Fibroblast of mammary gland (primary cell): ENCODE data around the gene ADCY1.

Experiments
- DNase-seq: peaks from one replicate; pipeline ENCODE4 v3.0.0-alpha.2; 2010; ENCODE audit warnings: low read depth
- H3K4me3 ChIP-seq: 2 replicates; pipeline ENCODE4 v1.5.1; 2011; ENCODE audit warnings: low read depth, mild to moderate bottlenecking, low read length, moderate library complexity; ENCODE audit not compliant: control insufficient read depth
- TF ChIP-seq, protein P1 (sequence below): conservative IDR thresholded peaks from 2 replicates; pipeline ENCODE4 v1.5.1; 2011; ENCODE audit warnings: low read depth, low read length, inconsistent platforms; ENCODE audit not compliant: control insufficient read depth, insufficient read depth

Gene ADCY1

GRCh38 chr7:45663965-45664633 is 89.9 kb downstream of the ADCY1 start:
- TF ChIP-seq, protein P1, sequence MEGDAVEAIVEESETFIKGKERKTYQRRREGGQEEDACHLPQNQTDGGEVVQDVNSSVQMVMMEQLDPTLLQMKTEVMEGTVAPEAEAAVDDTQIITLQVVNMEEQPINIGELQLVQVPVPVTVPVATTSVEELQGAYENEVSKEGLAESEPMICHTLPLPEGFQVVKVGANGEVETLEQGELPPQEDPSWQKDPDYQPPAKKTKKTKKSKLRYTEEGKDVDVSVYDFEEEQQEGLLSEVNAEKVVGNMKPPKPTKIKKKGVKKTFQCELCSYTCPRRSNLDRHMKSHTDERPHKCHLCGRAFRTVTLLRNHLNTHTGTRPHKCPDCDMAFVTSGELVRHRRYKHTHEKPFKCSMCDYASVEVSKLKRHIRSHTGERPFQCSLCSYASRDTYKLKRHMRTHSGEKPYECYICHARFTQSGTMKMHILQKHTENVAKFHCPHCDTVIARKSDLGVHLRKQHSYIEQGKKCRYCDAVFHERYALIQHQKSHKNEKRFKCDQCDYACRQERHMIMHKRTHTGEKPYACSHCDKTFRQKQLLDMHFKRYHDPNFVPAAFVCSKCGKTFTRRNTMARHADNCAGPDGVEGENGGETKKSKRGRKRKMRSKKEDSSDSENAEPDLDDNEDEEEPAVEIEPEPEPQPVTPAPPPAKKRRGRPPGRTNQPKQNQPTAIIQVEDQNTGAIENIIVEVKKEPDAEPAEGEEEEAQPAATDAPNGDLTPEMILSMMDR = no peak
- no peak overlapping the region for H3K4me3 ChIP-seq
- no peak for DNase-seq

DNA sequence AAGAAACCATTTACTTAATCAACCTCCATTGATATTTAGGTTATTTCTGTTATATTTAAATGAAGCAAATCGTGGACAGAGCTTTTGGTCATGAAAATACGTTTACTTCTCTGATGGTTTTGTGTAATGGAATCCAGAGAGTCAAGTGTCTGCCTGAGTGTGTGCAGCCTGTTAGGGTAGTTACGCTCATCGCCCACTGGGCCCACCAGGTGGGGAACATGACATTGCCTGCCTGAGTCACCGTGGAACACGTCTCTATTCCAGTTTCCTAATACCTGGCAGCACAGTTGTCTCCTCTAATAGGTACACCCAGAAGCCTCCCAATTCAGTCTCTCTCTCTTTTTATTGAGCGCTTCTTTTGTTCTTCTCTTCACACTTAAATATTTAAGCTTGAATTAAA is 91.0 kb downstream of the ADCY1 start:
- TF ChIP-seq, protein P1 = no peak
- DNase-seq = no peak

DNA sequence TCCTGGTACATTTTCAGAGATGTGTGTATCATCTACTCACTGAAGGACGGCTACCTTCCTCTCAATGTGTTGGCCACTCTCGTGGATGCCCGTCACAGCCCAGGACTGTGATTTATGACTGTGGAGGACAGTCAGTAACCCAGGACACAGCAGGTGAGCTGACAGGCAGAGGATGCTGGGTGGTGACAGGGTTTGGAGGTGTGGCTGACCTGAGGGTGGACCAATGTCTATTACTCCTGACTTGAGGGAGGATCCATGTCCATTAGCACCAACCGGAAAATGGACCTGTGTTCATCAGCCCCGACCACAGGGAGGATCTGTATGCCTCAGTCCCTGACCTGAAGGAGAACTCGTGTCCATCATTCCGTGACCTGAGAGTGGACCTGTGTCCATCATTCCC is 96.1 kb downstream of the ADCY1 start:
- TF ChIP-seq, protein P1 = no peak
- H3K4me3 ChIP-seq = no peak overlapping the region
- no peak for DNase-seq

More for the DNA sequence above, 91.0 kb downstream of the ADCY1 start:
- H3K4me3 ChIP-seq = no peak overlapping the region

DNA sequence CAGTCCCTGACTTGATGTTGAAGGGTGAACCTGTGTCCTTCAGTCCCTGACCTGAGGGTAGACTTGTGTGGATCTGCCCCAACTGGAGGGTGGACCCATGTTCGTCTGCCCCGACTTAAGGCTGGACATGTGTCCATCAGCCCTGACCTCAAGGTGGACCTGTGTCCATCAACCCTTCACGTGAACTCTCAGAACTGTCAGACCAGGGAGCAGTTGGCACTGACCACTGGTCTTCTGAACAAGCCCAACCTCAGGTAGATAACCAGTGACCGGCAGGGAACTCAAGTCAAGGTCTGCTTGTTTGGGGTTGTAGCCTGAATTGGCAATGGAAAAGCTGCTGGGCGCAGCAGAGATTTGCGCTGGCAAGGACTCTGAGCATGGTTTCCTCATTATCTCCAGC is 96.5 kb downstream of the ADCY1 start:
- TF ChIP-seq, protein P1 = no peak
- no peak for DNase-seq
- H3K4me3 ChIP-seq = no peak overlapping the region

DNA sequence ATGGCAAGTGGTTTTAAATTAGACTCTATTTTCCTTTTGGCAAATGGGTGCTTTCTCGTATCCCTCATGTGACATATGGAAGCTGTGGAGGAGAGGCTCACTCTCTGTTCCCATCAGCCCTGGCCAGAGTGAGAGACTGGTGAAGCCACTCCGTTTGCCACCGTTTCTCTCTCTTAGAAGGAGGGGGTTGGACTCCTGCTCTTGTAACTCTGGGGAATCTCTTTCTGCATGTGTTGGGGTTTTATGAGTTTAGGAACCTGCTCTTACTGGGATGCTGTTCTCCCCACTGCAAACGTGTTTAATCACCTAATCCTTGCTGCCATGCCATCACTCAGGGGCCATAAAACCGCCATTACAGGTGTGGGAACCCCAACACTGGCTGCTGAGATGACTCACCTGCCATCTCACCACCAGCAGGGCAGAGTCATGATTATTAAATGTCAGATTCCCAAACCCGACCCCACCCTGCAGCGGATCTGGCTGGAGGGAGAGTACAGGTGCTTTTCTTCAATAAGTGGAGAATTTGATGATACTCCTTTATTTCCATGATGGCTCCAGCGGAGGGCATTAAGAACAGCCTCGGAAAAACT is 103.2 kb downstream of the ADCY1 start:
- TF ChIP-seq, protein P1 = no peak
- H3K4me3 ChIP-seq = no peak overlapping the region
- no peak for DNase-seq

DNA sequence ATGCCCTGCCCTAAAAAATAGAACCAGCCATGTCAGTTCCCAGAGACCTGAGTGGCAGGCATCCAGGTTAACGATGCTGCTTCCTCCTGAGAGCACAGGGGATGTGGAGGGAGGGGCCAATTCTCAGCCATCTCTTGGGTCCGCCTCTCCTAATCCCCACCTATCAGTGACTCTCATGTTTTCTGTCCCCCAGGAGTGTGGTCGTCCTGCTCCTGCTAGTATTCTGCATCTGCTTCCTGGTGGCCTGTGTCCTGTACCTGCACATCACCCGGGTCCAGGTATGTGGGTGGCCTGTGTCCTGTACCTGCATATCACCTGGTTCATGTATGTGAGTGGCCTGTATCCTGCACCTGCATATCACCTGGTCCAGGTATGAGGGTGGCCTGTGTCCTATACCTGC is 105.3 kb downstream of the ADCY1 start:
- no peak overlapping the region for H3K4me3 ChIP-seq
- TF ChIP-seq, protein P1 = no peak
- no peak for DNase-seq
